ENCODE results near the gene RHOJ. TPM values are rescaled to one million over a fixed set of nuclear protein-coding genes. Genes with fewer than 3 reads are reported as not detected.

The RHOJ gene
- total RNA-seq, 4 donors from 2014 or later: 13.6 to 40.8 (median 25.0) TPM

DNA sequence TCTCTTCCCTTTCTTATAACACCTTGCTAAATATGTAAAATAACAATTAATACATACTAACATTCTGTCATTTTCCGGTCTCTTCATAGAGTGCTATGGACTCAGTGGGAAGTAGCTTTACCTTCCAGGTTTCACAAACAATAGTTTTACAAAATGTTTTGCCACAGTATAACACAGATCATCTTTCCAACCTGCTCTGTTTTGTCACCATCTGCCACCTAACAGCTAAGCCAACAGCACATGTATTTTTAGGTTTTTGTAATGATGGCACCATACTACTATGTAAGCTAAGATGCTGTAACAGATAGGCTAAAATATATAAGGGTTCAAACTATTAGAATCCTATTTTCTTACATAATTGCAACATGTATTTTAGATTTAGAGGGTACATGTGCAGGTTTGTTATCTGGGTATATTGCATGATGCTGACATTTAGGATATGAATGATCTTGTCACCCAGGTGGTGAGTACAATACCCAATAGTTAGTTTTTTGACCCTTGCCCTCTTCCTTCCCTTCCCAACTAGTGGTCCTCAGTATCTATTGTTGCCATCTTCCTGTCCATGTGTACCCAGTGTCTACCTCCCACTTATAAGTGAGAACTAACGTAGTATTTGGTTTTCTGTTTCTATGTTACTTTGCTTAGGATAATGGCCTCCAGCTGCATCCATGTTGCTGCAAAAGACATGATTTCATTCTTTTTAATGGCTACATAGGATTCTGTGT lies 8.7 kb downstream of the RHOJ start:
- Histone ChIP-seq H3K27ac (peak overlapping the region in 1 of 2 donors; percentile 71), H3K4me1 (peaks cover 0 to 4% of the 10 kb centered on the region in 2 donors), H3K36me3 (no peaks in the 10 kb centered on the region), H3K9me3 (no peaks in the 10 kb centered on the region), H3K27me3 (no peaks in the 10 kb centered on the region), H3K4me3 (no peak overlapping the region)
- no peak for DNase-seq
- no peak for TF ChIP-seq POLR2A (IDR thresholded peaks at IDR 0.05)
- TF ChIP-seq, protein P1, sequence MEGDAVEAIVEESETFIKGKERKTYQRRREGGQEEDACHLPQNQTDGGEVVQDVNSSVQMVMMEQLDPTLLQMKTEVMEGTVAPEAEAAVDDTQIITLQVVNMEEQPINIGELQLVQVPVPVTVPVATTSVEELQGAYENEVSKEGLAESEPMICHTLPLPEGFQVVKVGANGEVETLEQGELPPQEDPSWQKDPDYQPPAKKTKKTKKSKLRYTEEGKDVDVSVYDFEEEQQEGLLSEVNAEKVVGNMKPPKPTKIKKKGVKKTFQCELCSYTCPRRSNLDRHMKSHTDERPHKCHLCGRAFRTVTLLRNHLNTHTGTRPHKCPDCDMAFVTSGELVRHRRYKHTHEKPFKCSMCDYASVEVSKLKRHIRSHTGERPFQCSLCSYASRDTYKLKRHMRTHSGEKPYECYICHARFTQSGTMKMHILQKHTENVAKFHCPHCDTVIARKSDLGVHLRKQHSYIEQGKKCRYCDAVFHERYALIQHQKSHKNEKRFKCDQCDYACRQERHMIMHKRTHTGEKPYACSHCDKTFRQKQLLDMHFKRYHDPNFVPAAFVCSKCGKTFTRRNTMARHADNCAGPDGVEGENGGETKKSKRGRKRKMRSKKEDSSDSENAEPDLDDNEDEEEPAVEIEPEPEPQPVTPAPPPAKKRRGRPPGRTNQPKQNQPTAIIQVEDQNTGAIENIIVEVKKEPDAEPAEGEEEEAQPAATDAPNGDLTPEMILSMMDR (IDR thresholded peaks at IDR 0.05): no peak
- intact Hi-C loops (cut with DNase I; ENCODE audit: low total_unique reads): no loop called here

DNA sequence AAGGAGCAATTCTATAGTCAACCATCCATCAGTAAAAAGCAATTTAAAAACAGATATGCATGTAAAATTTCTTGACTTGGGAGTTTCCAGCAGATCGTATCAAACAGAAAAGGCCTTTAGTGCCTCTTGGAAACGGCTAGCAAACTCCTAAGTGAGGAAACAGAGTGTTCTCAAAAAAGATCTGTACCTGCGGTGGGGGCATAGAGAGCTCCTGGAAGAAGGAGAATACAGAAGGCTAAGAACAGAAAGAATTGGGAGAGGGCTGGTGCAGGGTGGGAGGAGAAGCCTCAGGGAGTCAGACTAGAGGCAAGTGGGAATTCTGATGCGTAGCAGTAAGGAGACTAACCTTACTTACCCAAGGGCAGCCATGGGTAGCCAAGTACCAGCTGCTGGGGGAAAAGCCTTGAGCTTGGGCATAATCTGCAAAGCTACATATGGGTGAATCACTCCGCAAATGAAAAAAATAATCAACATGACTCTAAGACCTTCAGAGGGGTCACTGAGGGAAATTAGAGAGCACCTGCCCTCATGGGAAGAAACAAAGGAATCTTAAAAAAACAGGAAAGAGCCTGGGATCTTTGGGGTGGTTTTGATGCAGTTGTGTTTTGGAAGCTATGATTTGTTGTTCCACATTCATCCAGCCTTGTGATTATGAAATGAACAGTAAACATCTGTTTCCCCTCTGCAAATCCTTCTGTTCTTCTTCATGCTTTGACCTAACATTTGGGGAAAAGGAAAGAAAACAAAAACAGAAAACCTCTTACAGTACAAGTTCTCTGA lies 10.4 kb downstream of the RHOJ start:
- H3K27me3 ChIP-seq: no peaks in the 10 kb centered on the region
- no peaks in the 10 kb centered on the region for H3K36me3 ChIP-seq
- H3K4me3 ChIP-seq: no peak overlapping the region
- intact Hi-C loops (cut with DNase I; ENCODE audit: low total_unique reads): no loop called here
- TF ChIP-seq POLR2A (IDR thresholded peaks at IDR 0.05): no peak
- TF ChIP-seq, protein P1 (IDR thresholded peaks at IDR 0.05): no peak
- peaks cover 0 to 4% of the 10 kb centered on the region in 2 donors for H3K4me1 ChIP-seq
- no peak for DNase-seq
- H3K27ac ChIP-seq: peak overlapping the region; percentile 45 to 71
- no peaks in the 10 kb centered on the region for H3K9me3 ChIP-seq

DNA sequence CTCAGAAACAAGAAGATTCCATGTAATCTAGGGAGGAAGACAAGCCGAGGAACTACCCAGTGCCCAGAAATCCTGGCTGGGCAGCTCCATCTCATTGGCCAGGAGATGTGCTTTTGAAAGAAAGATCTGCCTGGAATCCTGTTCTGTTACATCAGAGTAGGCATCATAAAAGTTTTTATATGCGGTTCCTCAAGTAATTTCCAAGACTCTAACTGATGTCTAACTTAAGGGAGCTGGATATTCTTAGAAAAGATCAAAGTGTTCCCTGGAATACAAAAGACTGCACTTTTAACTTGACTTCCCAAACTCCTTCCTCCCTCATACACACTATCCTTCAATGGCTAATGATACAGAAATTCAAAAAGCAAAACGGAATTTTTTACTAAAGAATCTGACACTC lies 16.3 kb downstream of the RHOJ start:
- no peak for DNase-seq
- Histone ChIP-seq H3K9me3 (no peaks in the 10 kb centered on the region), H3K27ac (no peak overlapping the region), H3K4me3 (no peak overlapping the region), H3K4me1 (no peaks in the 10 kb centered on the region), H3K36me3 (no peaks in the 10 kb centered on the region), H3K27me3 (no peaks in the 10 kb centered on the region)
- TF ChIP-seq, protein P1 (IDR thresholded peaks at IDR 0.05): no peak
- no peak for TF ChIP-seq POLR2A (IDR thresholded peaks at IDR 0.05)
- intact Hi-C loops (cut with DNase I; ENCODE audit: low total_unique reads): no loop called here

DNA sequence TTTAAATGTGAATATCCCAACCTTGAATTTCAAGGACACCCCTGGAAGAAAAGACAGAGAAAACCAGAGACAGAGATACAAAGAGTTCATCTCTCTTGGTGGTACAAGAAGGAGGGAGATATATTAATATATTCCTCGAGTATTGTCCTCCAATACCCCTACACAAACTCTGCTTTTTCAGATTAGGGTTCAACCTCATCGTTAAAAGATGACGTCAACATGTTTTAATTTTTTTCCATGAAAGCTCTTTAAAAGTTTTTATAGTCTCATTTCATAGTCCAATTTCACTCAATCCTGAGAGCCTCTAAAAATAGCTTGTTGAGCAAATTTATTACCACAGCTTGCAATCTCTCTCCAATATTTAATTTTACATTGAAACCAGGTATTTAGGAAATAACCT lies 19.4 kb downstream of the RHOJ start:
- DNase-seq: no peak
- intact Hi-C loops (cut with DNase I; ENCODE audit: low total_unique reads): no loop called here
- H3K27ac ChIP-seq: no peak overlapping the region
- no peaks in the 10 kb centered on the region for H3K36me3 ChIP-seq
- H3K27me3 ChIP-seq: no peaks in the 10 kb centered on the region
- no peaks in the 10 kb centered on the region for H3K4me1 ChIP-seq
- no peaks in the 10 kb centered on the region for H3K9me3 ChIP-seq
- H3K4me3 ChIP-seq: no peak overlapping the region
- TF ChIP-seq, protein P1 (IDR thresholded peaks at IDR 0.05): no peak
- no peak for TF ChIP-seq POLR2A (IDR thresholded peaks at IDR 0.05)

DNA sequence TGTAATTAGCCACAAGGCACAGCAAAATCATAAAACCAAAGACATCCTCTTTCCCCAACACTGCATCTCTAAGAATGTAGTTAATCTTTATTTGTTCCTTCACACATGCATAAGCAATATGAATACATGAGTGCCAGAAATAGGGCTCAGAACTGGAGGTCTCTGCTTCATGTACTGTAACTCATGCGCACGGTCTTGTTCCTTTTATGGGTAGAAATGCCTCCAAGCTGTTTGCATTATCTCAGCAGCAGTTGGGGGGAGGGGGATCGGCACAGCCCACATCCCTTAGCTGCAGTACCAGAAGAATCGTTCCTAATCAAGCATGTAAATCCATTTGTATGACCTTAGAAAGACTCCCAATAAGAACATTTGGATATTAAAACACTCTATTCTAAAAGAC lies 20.0 kb downstream of the RHOJ start:
- H3K27ac ChIP-seq: no peak overlapping the region
- H3K9me3 ChIP-seq: no peaks in the 10 kb centered on the region
- TF ChIP-seq POLR2A (IDR thresholded peaks at IDR 0.05): no peak
- TF ChIP-seq, protein P1 (IDR thresholded peaks at IDR 0.05): no peak
- intact Hi-C loops (cut with DNase I; ENCODE audit: low total_unique reads): no loop called here
- no peaks in the 10 kb centered on the region for H3K36me3 ChIP-seq
- no peaks in the 10 kb centered on the region for H3K27me3 ChIP-seq
- no peak overlapping the region for H3K4me3 ChIP-seq
- H3K4me1 ChIP-seq: no peaks in the 10 kb centered on the region
- no peak for DNase-seq
